DOHH2 (cell line): ENCODE results near the gene CDC42EP3.

ENCODE experiments used
- EZH2phosphoT487 ChIP-seq: fragments of 200-600 bp; sonication (generic); IDR thresholded peaks from 2 replicates; pipeline ENCODE4 v1.6.1; 2017; ENCODE audit warnings: borderline replicate concordance, mild to moderate bottlenecking, antibody characterized with exemption, low read length, moderate library complexity, mixed read lengths
- TF ChIP-seq, protein P1 (sequence below): fragments of 200-600 bp; sonication (generic); IDR thresholded peaks from one replicate; pipeline ENCODE4 v1.5.1; 2014; ENCODE audit warnings: antibody characterized with exemption, mild to moderate bottlenecking, low read depth, low read length; ENCODE audit not compliant: poor library complexity, severe bottlenecking

DNA sequence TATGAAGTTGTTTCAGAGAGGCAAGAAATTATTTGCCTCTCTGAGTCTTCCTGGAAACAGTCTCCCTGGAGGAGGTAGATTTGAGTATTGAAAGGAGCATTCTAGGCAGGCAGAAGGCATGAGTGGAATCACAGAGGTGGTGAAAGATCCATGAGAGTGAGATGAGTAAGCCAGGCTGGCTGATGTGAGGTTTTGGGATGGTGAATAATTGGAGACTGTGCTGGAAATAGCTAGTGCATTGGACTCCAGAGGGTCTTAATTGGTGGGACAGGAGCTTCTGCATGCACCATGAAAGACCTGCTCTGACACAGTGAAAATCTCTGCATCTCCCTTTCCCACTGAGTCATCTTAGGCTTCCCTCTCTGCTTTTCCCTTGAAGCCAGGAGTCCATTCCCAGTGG is 46.3 kb downstream of the CDC42EP3 start:
- TF ChIP-seq, protein P1, sequence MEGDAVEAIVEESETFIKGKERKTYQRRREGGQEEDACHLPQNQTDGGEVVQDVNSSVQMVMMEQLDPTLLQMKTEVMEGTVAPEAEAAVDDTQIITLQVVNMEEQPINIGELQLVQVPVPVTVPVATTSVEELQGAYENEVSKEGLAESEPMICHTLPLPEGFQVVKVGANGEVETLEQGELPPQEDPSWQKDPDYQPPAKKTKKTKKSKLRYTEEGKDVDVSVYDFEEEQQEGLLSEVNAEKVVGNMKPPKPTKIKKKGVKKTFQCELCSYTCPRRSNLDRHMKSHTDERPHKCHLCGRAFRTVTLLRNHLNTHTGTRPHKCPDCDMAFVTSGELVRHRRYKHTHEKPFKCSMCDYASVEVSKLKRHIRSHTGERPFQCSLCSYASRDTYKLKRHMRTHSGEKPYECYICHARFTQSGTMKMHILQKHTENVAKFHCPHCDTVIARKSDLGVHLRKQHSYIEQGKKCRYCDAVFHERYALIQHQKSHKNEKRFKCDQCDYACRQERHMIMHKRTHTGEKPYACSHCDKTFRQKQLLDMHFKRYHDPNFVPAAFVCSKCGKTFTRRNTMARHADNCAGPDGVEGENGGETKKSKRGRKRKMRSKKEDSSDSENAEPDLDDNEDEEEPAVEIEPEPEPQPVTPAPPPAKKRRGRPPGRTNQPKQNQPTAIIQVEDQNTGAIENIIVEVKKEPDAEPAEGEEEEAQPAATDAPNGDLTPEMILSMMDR = no peak
- TF ChIP-seq EZH2phosphoT487 = no peak
